Measurements from ENCODE around the gene SHC3. TPM values are rescaled to one million over a fixed set of nuclear protein-coding genes. Genes with fewer than 3 reads are reported as not detected.

SHC3 gene
- total and polyA plus RNA-seq, 2 experiments from 2014 or later: 1.3 to 2.9 TPM

- Mint-ChIP-seq H3K27me3 (ENCODE audit: insufficient read depth, low read depth, poor library complexity) (peaks cover 4% of the 10 kb centered on the region), H3K9me3 (no peaks in the 10 kb centered on the region), H3K36me3 (ENCODE audit: low read depth) (no peaks in the 10 kb centered on the region), H3K4me1 (peaks cover 10% of the 10 kb centered on the region), H3K27ac (no peak overlapping the region), H3K4me3 (no peak overlapping the region)
- Histone ChIP-seq H3K4me3 (no peak overlapping the region), H4K20me1 (replicated peaks; ENCODE audit: insufficient read depth) (no peaks in the 10 kb centered on the region), H3K27me3 (ENCODE audit: insufficient read depth) (no peaks in the 10 kb centered on the region), H3K27ac (ENCODE audit: low read depth) (no peak overlapping the region), H3K79me2 (replicated peaks; ENCODE audit: insufficient read depth) (no peaks in the 10 kb centered on the region), H3K9me2 (ENCODE audit: insufficient read depth) (peaks cover 5% of the 10 kb centered on the region; the same call in 1 of the 2 replicates), H3K4me2 (no peak overlapping the region), H3K4me1 (ENCODE audit: insufficient read depth) (no peaks in the 10 kb centered on the region), H3K36me3 (ENCODE audit: insufficient read depth) (no peaks in the 10 kb centered on the region), H3F3A (replicated peaks; ENCODE audit: low read depth) (no peaks in the 10 kb centered on the region), H2AFZ (peak overlapping the region; percentile 63; the same call in 1 of the 2 replicates)
- TF ChIP-seq EZH2phosphoT487 (IDR thresholded peaks at IDR 0.05; ENCODE audit: unreplicated experiment) (no peak), REST (IDR thresholded peaks at IDR 0.05; ENCODE audit: unreplicated experiment) (no peak), ETS1 (IDR thresholded peaks at IDR 0.05) (no peak), ZNF331 (CRISPR knock-in tag; IDR thresholded peaks at IDR 0.05; ENCODE audit: low read depth) (no peak), STAT1 (IDR thresholded peaks at IDR 0.05; ENCODE audit: unreplicated experiment) (no peak), NANOG (IDR thresholded peaks at IDR 0.05; ENCODE audit: borderline replicate concordance) (no peak), JUNB (IDR thresholded peaks at IDR 0.05; ENCODE audit: unreplicated experiment) (no peak), CTCF (conservative IDR thresholded peaks at IDR 0.05; ENCODE audit: low read depth in 2 of 2) (no peak), ZNF114 (CRISPR knock-in tag; IDR thresholded peaks at IDR 0.05) (no peak), EZH2 (IDR thresholded peaks at IDR 0.05; ENCODE audit: low read depth, unreplicated experiment) (no peak), CREB1 (CRISPR knock-in tag; IDR thresholded peaks at IDR 0.05; ENCODE audit: low read depth) (no peak), POLR2AphosphoS5 (IDR thresholded peaks at IDR 0.05; ENCODE audit: low read depth) (no peak), ZNF462 (CRISPR knock-in tag; IDR thresholded peaks at IDR 0.05) (no peak)
- ATAC-seq (no peak), DNase-seq (ENCODE audit: low spot score) (no peak)
These were observed 208.8 kb downstream of the SHC3 start for GRCh38 chr9:88969646-88970373.

Measured in GM23338 (cell line).